Neural cell (in vitro differentiated cells): ENCODE results near the gene ACVR1.

ENCODE experiments used
- CTCF ChIP-seq: fragments of 450-650 bp; IDR thresholded peaks from 2 replicates; pipeline ENCODE4 v1.5.1; 2014; ENCODE audit warnings: antibody characterized with exemption, mild to moderate bottlenecking, moderate library complexity; ENCODE audit not compliant: poor library complexity, severe bottlenecking
- EP300 ChIP-seq: fragments of 450-650 bp; conservative IDR thresholded peaks from 2 replicates; pipeline ENCODE4 v1.6.1; 2014; ENCODE audit warnings: antibody characterized with exemption, mild to moderate bottlenecking, moderate library complexity; ENCODE audit not compliant: poor library complexity, severe bottlenecking
- MXI1 ChIP-seq: fragments of 450-650 bp; conservative IDR thresholded peaks from 2 replicates; pipeline ENCODE4 v1.6.1; 2014; ENCODE audit warnings: antibody characterized with exemption, mild to moderate bottlenecking; ENCODE audit not compliant: poor library complexity, severe bottlenecking
- POLR2AphosphoS5 ChIP-seq: IDR thresholded peaks from 2 replicates; pipeline ENCODE4 v1.6.1; 2012
- RAD21 ChIP-seq: fragments of 450-650 bp; conservative IDR thresholded peaks from 2 replicates; pipeline ENCODE4 v1.6.1; 2014; ENCODE audit warnings: antibody characterized with exemption, mild to moderate bottlenecking, moderate library complexity
- TAF1 ChIP-seq: IDR thresholded peaks from 2 replicates; pipeline ENCODE4 v1.6.1; 2012; ENCODE audit warnings: low read depth

GRCh38 chr2:157856187-157856515 lies 20.0 kb downstream of the ACVR1 start:
- TF ChIP-seq CTCF: no peak
- no peak for TF ChIP-seq POLR2AphosphoS5
- TF ChIP-seq RAD21: no peak
- no peak for TF ChIP-seq EP300
- TF ChIP-seq TAF1: no peak
- no peak for TF ChIP-seq MXI1
